ENCODE data around the gene WIZ.

The WIZ gene

GRCh38 chr19:15466851-15467733 is 17.3 kb upstream of the WIZ start:
- DNase-seq, result peak; percentile 72

DNA sequence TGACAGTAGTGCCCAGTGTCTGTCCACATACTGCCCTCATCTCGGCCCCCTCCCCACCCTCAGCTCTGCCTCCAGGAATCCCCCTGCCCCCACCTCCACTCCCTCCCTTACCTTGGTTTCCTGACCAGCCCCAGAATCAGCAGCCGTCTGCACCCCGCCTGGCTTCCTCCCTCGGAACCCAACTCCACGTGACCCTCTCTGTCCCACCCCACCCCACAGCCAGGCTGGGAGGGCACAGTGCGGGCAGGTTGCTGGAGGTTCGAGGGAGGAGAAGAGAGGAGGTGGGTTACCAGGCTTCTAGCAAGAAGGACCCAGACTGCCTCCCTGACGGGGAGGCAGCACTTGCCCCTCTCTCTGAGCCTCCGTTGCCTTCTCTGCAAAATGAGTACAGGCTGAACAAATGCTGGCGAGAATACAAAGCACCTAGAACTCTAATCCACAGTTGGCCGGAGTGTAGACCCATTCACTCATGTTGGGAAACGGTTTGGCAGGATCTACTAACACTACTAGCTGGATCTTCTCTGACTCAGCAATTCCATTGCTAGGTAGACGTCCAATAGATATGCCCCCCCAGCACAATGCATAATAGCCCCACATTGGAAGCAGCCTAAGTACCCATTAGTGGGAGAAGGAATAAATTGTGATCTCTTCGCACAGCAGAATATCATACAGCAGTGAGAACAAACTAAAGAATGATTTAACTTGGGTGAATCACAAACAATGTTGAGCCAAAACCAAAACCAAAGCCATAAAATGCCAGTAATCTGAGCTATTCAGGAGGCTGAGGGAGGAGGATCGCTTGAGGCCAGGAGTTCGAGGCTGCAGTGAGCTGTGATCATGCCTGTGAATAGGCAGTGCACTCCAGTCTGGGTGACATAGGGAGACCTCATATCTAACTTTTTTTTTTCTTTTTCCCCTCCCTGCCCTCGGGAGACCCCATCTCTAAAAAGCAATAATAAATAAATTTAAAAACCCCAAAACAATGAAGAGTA is 14.9 kb upstream of the WIZ start, which contains the start of gene RASAL3:
TSS of gene RASAL3 (minus strand) at position 151 of the 992 bp plus-strand sequence. CDS start 186 bp downstream, outside the sequence.
- peak; percentile 85 for DNase-seq

DNA sequence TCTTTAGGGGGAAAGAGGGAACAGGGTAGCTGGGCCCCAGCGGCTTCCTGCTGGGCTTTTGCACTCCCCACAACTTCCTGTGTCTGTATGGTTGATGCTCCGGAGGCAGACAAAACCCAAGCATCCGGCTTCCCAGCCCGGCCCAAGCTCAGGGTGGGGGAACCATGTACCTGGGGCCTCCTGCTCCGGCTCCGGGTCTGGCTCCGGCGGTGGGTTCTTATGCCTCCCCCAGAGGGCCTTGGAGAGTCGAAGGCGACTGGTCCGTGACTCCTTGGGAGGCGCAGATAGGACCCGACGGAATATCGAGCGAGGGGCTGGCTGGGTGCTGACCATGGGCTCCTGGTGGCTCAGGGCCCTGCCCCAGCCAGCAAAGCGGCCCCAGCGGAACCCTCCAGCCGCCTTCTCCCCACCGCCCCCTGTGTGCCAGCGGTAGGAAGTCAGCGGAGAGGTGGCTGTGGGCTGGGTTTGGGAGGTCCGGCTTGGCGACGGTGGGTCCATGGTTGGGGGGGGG is 14.2 kb upstream of the WIZ start:
- DNase-seq, result peak; percentile 89

DNA sequence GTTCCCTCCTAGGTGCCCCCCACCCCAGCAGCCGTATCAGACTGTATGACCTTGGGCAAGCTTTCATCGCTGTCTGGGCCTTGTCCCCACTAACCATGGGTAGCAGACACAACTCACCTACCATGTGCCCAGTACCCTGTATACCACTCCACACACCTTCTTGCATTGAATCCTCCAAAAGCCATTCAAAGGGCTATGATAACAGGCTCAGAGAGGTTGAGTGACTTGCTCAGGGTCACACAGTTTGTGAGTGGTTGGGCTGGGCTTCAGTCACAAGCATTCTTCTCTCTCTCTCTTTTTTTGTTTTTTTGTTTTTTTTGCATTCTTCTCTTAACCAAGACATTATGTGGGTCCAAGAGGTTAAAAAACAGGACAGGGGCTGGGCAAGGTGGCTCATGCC is 11.9 kb upstream of the WIZ start:
- no peak for DNase-seq

GRCh38 chr19:15457701-15458484 is 8.1 kb upstream of the WIZ start:
- DNase-seq, result no peak

- no peak for DNase-seq
These were observed 7.3 kb upstream of the WIZ start for GRCh38 chr19:15456871-15457700.

- no peak for DNase-seq
These were observed 6.7 kb upstream of the WIZ start for GRCh38 chr19:15456441-15456840.

DNA sequence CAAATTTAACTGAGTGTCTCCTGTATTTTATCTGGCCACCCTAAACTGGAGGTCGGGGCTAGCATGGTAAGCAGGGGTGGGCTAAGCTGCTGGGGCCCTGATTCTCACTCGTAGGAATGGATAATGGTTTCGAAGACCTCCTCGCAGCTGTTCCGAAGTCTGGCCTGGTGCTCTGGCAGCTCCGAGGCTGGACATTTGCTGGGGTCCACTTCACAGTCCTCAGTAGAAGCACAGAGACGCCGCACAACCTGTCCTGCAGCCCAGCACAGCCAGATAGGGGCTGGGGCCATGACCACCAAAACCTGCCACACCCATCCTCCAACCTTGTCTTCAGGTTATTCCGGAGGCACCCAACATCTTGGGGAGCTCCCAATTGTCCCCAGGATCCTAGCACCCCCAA is 6.2 kb upstream of the WIZ start:
- DNase-seq, result no peak

- no peak for DNase-seq
These were observed 4.4 kb upstream of the WIZ start for GRCh38 chr19:15453906-15454860.

- DNase-seq, result no peak
These were observed 3.4 kb upstream of the WIZ start for GRCh38 chr19:15453091-15453578.

GRCh38 chr19:15452111-15453047 is 2.6 kb upstream of the WIZ start:
- DNase-seq, result no peak

DNA sequence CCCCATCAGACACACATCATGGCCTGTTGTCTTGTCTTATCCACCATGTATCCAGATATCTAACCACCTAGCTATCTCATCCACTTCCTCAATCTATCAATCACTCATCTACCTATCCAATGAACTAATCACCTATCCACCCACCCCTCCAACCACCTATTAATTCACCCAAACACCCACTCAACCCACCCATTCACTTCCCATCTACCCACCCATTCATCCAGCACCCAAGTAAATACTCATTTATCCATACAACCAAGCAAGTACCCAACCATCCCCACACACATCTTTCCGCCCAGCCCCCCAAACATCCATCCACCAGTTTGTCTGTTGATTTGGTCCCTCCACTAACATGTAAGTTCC is 753 bp upstream of the WIZ start:
- DNase-seq, result no peak

DNA sequence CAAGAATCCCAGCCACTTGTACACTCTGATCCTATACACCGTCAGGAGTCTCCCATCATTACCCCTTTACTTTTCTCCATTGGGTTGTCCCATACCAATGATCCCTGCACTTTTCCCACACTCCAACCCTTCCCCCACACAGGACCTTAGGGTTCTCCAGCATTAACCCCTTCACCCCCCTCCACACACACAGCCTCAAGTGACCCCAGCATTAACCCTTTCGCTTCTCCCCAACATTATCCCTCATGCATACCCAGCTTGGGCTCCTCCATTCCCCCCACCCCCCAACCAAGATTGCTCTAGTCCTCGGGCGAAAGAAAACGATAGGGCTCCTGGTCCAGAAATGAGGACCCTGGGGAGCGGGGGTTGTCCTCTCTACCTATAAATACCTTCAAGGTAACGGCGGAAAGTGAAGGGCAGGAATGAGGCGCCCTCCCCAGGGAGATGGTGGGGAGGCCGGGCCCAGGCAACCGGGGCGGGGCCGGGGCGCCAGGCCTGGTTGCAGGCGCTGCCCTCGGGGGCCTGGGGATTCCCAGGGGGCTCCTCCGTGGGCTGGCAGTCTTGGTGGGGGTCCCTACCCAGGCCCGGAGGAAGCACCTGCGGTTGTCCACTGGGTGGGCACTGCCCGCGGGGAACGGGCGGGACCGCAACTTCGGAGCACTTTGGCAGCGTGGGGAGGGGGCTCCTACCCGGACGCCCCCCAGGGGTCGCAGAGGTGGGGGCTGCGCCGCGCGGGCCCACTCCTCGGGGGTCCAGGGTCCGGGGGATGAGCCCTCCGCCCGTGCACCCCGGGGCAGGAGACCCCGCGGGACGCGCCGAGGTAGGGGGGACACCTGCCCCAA is 757 bp downstream of the WIZ start:
- DNase-seq, result no peak

GRCh38 chr19:15448044-15448777 is 1.5 kb downstream of the WIZ start:
- no peak for DNase-seq

- DNase-seq, result no peak
These were observed 2.7 kb downstream of the WIZ start for GRCh38 chr19:15447057-15447456.

- no peak for DNase-seq
These were observed 3.9 kb downstream of the WIZ start for GRCh38 chr19:15445807-15446376.

GRCh38 chr19:15445227-15445605 is 4.5 kb downstream of the WIZ start:
- DNase-seq, result no peak

All from activated CD8-positive, alpha-beta memory T cell treated with anti-CD3 and anti-CD28 coated beads for 24 hours (primary cell).